ENCODE measurements around the gene RAI1.

DNA sequence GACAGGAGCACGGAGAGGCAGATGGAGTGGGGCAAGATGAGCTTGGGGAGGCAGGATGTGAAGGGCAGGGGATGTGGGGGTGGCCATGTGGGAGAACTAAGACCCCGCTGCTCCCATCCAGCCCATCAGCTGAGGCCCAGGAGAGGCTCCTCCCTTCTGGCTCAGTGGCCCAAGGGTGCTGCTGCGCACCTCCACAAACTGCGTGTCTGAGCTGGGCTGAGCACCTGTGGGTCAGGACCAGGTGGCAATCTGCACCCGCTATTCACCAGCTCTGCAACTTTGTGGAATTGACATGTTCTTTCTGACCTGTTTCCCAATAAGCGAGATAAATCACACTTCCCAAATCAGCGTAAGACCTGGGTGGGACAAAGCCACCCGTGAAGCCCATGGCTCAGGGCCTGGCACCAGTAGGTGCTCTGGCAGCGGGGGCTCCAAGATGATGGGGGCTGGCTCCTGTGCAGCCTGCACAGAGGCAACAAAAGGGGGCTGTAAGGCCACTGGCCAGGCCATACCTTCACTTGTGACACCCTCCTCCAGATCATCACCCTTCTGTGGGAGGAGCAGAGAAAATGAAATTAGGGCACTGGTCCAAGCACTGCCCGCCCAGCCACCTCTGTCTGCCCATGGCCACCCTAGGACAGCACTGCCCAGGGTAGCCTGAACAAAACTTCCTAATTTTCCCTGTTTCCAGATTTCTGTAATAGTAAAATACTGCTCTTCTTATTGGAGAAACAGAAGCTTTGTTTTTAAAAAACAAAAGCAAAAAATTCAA, 167.2 kb downstream of the RAI1 start:
- TF ChIP-seq, protein P1, sequence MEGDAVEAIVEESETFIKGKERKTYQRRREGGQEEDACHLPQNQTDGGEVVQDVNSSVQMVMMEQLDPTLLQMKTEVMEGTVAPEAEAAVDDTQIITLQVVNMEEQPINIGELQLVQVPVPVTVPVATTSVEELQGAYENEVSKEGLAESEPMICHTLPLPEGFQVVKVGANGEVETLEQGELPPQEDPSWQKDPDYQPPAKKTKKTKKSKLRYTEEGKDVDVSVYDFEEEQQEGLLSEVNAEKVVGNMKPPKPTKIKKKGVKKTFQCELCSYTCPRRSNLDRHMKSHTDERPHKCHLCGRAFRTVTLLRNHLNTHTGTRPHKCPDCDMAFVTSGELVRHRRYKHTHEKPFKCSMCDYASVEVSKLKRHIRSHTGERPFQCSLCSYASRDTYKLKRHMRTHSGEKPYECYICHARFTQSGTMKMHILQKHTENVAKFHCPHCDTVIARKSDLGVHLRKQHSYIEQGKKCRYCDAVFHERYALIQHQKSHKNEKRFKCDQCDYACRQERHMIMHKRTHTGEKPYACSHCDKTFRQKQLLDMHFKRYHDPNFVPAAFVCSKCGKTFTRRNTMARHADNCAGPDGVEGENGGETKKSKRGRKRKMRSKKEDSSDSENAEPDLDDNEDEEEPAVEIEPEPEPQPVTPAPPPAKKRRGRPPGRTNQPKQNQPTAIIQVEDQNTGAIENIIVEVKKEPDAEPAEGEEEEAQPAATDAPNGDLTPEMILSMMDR (IDR thresholded peaks at IDR 0.05 in 8 of 11, conservative IDR thresholded peaks at IDR 0.05 in 3 of 11) = no peak
- no peak for TF ChIP-seq POLR2A (IDR thresholded peaks at IDR 0.05)
- no peak for TF ChIP-seq POLR2AphosphoS5 (IDR thresholded peaks at IDR 0.05)

All from spleen (tissue), 7 donors.